HEK293 (cell line): ENCODE results near the gene NXN.

ENCODE experiments used
- GLI4 ChIP-seq: fragments of 450-650 bp; formaldehyde crosslinking; IDR thresholded peaks from 2 replicates; pipeline ENCODE4 v1.5.1; 2016; ENCODE audit warnings: missing biosample characterization, missing genetic modification characterization
- RBAK ChIP-seq: fragments of 450-650 bp; formaldehyde crosslinking; IDR thresholded peaks from 2 replicates; pipeline ENCODE4 v1.5.1; 2016; ENCODE audit warnings: missing biosample characterization, missing genetic modification characterization
- SETDB1 ChIP-seq: IDR thresholded peaks from one replicate; pipeline ENCODE4 v1.6.1; 2017; ENCODE audit warnings: mild to moderate bottlenecking, low read length, moderate library complexity, mixed read lengths; ENCODE audit not compliant: insufficient read length
- ZBTB17 ChIP-seq: fragments of 450-650 bp; formaldehyde crosslinking; IDR thresholded peaks from 2 replicates; pipeline ENCODE4 v1.5.1; 2016; ENCODE audit warnings: missing biosample characterization, missing genetic modification characterization
- ZBTB21 ChIP-seq: fragments of 450-650 bp; formaldehyde crosslinking; IDR thresholded peaks from 2 replicates; pipeline ENCODE4 v1.5.1; 2017; ENCODE audit warnings: missing biosample characterization, missing genetic modification characterization
- ZNF10 ChIP-seq: fragments of 450-650 bp; formaldehyde crosslinking; IDR thresholded peaks from 2 replicates; pipeline ENCODE4 v1.5.1; 2017; ENCODE audit warnings: missing biosample characterization, missing genetic modification characterization
- ZNF133 ChIP-seq: fragments of 450-650 bp; formaldehyde crosslinking; IDR thresholded peaks from 2 replicates; pipeline ENCODE4 v1.5.1; 2016; ENCODE audit warnings: missing biosample characterization, missing genetic modification characterization
- ZNF157 ChIP-seq: fragments of 450-650 bp; formaldehyde crosslinking; IDR thresholded peaks from 2 replicates; pipeline ENCODE4 v1.5.1; 2016; ENCODE audit warnings: missing biosample characterization, missing genetic modification characterization
- ZNF175 ChIP-seq: fragments of 450-650 bp; formaldehyde crosslinking; IDR thresholded peaks from 2 replicates; pipeline ENCODE4 v1.5.1; 2016; ENCODE audit warnings: missing biosample characterization, missing genetic modification characterization
- ZNF19 ChIP-seq: fragments of 450-650 bp; formaldehyde crosslinking; IDR thresholded peaks from 2 replicates; pipeline ENCODE4; 2016; ENCODE audit warnings: missing biosample characterization, missing genetic modification characterization, low read depth
- ZNF311 ChIP-seq: fragments of 450-650 bp; formaldehyde crosslinking; IDR thresholded peaks from 2 replicates; pipeline ENCODE4 v1.5.1; 2017; ENCODE audit warnings: missing biosample characterization, missing genetic modification characterization, borderline replicate concordance
- ZNF426 ChIP-seq: fragments of 450-650 bp; formaldehyde crosslinking; IDR thresholded peaks from 2 replicates; pipeline ENCODE4 v1.5.1; 2017; ENCODE audit warnings: missing biosample characterization, missing genetic modification characterization, mild to moderate bottlenecking, inconsistent platforms, moderate library complexity
- ZNF510 ChIP-seq: fragments of 450-650 bp; formaldehyde crosslinking; IDR thresholded peaks from 2 replicates; pipeline ENCODE4 v1.5.1; 2018; ENCODE audit warnings: mild to moderate bottlenecking, missing genetic modification characterization, missing biosample characterization; ENCODE audit not compliant: insufficient replicate concordance
- ZNF548 ChIP-seq: fragments of 450-650 bp; formaldehyde crosslinking; IDR thresholded peaks from 2 replicates; pipeline ENCODE4 v1.5.1; 2016; ENCODE audit warnings: missing biosample characterization, missing genetic modification characterization
- ZNF596 ChIP-seq: fragments of 450-650 bp; IDR thresholded peaks from 2 replicates; pipeline ENCODE4 v1.5.0; 2018; ENCODE audit warnings: missing biosample characterization, mild to moderate bottlenecking, missing genetic modification characterization, moderate library complexity
- ZNF626 ChIP-seq: fragments of 450-650 bp; sonication (Bioruptor Pico); formaldehyde crosslinking; IDR thresholded peaks from 2 replicates; pipeline ENCODE4 v1.5.1; 2018; ENCODE audit warnings: missing biosample characterization, missing genetic modification characterization, inconsistent platforms
- ZNF664 ChIP-seq: fragments of 450-650 bp; formaldehyde crosslinking; IDR thresholded peaks from 2 replicates; pipeline ENCODE4 v1.5.1; 2016; ENCODE audit warnings: missing biosample characterization, missing genetic modification characterization
- ZNF777 ChIP-seq: fragments of 450-650 bp; formaldehyde crosslinking; IDR thresholded peaks from 2 replicates; pipeline ENCODE4 v1.5.1; 2017; ENCODE audit warnings: missing biosample characterization, missing genetic modification characterization, borderline replicate concordance
- ZNF785 ChIP-seq: fragments of 450-650 bp; formaldehyde crosslinking; IDR thresholded peaks from 2 replicates; pipeline ENCODE4 v1.5.1; 2016; ENCODE audit warnings: missing biosample characterization, missing genetic modification characterization
- ZNF792 ChIP-seq: fragments of 450-650 bp; formaldehyde crosslinking; IDR thresholded peaks from 2 replicates; pipeline ENCODE4 v1.5.1; 2016; ENCODE audit warnings: missing biosample characterization, missing genetic modification characterization
- ZNF837 ChIP-seq: fragments of 450-650 bp; formaldehyde crosslinking; IDR thresholded peaks from 2 replicates; pipeline ENCODE4 v1.5.1; 2016; ENCODE audit warnings: missing biosample characterization, missing genetic modification characterization
- ZXDB ChIP-seq: fragments of 450-650 bp; formaldehyde crosslinking; IDR thresholded peaks from 2 replicates; pipeline ENCODE4 v1.5.1; 2016; ENCODE audit warnings: missing biosample characterization, missing genetic modification characterization
- TF ChIP-seq, protein P1 (sequence below): fragments of 450-650 bp; formaldehyde crosslinking; IDR thresholded peaks from 2 replicates; pipeline ENCODE4 v1.5.1; 2016; ENCODE audit warnings: missing biosample characterization, missing genetic modification characterization
- TF ChIP-seq, protein P2 (sequence below): fragments of 450-650 bp; IDR thresholded peaks from 2 replicates; pipeline ENCODE4 v1.5.1; 2018; ENCODE audit warnings: missing biosample characterization, mild to moderate bottlenecking, missing genetic modification characterization
- TF ChIP-seq, protein P3 (sequence below): fragments of 450-650 bp; formaldehyde crosslinking; optimal IDR thresholded peaks from 2 replicates; pipeline ENCODE3; 2016; ENCODE audit warnings: missing biosample characterization, mild to moderate bottlenecking, missing genetic modification characterization
- TF ChIP-seq, protein P4 (sequence below): fragments of 450-650 bp; formaldehyde crosslinking; IDR thresholded peaks from 2 replicates; pipeline ENCODE4 v1.5.1; 2016; ENCODE audit warnings: missing biosample characterization, missing genetic modification characterization
- TF ChIP-seq, protein P5 (sequence below): fragments of 450-650 bp; formaldehyde crosslinking; IDR thresholded peaks from 2 replicates; pipeline ENCODE4 v1.5.1; 2017; ENCODE audit warnings: missing biosample characterization, missing genetic modification characterization
- TF ChIP-seq, protein P6 (sequence below): fragments of 450-650 bp; formaldehyde crosslinking; IDR thresholded peaks from 2 replicates; pipeline ENCODE4 v1.5.1; 2017; ENCODE audit warnings: missing biosample characterization, mild to moderate bottlenecking, missing genetic modification characterization, moderate library complexity
- TF ChIP-seq, protein P7 (sequence below): fragments of 450-650 bp; formaldehyde crosslinking; IDR thresholded peaks from 2 replicates; pipeline ENCODE4 v1.5.1; 2016; ENCODE audit warnings: missing biosample characterization, missing genetic modification characterization, borderline replicate concordance

NXN gene

DNA sequence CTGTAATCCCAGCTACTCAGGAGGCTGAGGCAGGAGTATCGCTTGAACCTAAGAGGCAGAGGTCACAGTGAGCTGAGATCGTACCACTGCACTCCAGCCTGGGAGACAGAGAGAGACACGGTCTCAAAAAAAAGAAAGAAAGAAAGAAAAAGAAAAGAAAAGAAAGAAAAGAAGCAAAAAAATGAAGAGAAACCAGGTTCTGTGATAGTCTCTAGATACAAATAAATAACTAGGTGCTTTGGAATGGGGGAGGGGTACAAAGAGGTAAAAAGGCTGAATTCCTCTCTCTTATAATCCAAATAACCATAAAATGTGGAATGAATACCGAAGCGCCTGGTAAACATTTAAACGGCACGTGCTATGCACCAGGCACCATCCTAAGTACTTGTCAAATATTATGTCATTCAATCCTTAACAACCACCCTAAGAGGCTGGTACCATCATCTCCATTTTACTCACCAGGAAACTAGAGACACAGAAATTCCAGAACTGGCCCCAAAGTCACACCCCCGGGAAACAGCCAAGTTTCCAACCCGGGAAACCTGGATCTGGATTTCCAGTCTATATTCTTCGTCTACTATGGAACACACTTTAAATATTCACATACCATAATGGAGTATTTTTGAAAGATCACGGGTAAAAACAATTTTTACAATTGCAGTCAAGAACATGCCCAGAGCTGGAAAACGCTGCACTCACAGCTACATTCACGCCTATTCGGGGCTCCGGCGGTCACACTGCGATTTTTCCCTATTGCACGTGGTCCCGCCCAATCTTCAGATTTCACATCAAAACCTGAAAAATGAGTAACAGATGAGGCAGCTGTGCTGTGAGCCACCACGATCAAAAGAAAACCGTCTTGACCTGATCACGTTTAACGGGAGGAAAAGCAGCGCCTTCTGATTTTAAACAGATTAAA is 10.5 kb downstream of the NXN start (continued):
- TF ChIP-seq, protein P1, sequence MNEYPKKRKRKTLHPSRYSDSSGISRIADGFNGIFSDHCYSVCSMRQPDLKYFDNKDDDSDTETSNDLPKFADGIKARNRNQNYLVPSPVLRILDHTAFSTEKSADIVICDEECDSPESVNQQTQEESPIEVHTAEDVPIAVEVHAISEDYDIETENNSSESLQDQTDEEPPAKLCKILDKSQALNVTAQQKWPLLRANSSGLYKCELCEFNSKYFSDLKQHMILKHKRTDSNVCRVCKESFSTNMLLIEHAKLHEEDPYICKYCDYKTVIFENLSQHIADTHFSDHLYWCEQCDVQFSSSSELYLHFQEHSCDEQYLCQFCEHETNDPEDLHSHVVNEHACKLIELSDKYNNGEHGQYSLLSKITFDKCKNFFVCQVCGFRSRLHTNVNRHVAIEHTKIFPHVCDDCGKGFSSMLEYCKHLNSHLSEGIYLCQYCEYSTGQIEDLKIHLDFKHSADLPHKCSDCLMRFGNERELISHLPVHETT, result no peak
- TF ChIP-seq ZNF664 (tag by site-specific recombination), result no peak
- TF ChIP-seq, protein P2, sequence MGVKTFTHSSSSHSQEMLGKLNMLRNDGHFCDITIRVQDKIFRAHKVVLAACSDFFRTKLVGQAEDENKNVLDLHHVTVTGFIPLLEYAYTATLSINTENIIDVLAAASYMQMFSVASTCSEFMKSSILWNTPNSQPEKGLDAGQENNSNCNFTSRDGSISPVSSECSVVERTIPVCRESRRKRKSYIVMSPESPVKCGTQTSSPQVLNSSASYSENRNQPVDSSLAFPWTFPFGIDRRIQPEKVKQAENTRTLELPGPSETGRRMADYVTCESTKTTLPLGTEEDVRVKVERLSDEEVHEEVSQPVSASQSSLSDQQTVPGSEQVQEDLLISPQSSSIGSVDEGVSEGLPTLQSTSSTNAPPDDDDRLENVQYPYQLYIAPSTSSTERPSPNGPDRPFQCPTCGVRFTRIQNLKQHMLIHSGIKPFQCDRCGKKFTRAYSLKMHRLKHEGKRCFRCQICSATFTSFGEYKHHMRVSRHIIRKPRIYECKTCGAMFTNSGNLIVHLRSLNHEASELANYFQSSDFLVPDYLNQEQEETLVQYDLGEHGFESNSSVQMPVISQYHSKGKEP (tag by site-specific recombination), result 0 out of 2 replicates have a peak, but pooled peaks have one; percentile 18
- TF ChIP-seq ZNF10 (tag by site-specific recombination), result no peak
- TF ChIP-seq RBAK, result no peak
- TF ChIP-seq, protein P3, sequence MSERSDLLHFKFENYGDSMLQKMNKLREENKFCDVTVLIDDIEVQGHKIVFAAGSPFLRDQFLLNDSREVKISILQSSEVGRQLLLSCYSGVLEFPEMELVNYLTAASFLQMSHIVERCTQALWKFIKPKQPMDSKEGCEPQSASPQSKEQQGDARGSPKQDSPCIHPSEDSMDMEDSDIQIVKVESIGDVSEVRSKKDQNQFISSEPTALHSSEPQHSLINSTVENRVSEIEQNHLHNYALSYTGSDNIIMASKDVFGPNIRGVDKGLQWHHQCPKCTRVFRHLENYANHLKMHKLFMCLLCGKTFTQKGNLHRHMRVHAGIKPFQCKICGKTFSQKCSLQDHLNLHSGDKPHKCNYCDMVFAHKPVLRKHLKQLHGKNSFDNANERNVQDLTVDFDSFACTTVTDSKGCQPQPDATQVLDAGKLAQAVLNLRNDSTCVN (tag by site-specific recombination), result no peak
- TF ChIP-seq SETDB1, result no peak
- TF ChIP-seq, protein P4, sequence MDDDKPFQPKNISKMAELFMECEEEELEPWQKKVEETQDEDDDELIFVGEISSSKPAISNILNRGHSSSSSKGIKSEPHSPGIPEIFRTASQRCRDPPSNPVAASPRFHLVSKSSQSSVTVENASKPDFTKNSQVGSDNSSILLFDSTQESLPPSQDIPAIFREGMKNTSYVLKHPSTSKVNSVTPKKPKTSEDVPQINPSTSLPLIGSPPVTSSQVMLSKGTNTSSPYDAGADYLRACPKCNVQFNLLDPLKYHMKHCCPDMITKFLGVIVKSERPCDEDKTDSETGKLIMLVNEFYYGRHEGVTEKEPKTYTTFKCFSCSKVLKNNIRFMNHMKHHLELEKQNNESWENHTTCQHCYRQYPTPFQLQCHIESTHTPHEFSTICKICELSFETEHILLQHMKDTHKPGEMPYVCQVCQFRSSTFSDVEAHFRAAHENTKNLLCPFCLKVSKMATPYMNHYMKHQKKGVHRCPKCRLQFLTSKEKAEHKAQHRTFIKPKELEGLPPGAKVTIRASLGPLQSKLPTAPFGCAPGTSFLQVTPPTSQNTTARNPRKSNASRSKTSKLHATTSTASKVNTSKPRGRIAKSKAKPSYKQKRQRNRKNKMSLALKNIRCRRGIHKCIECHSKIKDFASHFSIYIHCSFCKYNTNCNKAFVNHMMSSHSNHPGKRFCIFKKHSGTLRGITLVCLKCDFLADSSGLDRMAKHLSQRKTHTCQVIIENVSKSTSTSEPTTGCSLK (tag by site-specific recombination), result no peak
- TF ChIP-seq ZNF626 (tag by site-specific recombination), result no peak
- no peak for TF ChIP-seq ZNF548 (tag by site-specific recombination)
- no peak for TF ChIP-seq ZNF157 (tag by site-specific recombination)
- peak; percentile 62; the same call in 1 of the 2 replicates for TF ChIP-seq ZBTB17 (tag by site-specific recombination)
- TF ChIP-seq ZNF426 (tag by site-specific recombination), result no peak
- TF ChIP-seq ZNF596, result peak; percentile 75
- TF ChIP-seq ZNF785 (tag by site-specific recombination), result no peak
- TF ChIP-seq ZNF19, result no peak
- no peak for TF ChIP-seq ZNF510 (tag by site-specific recombination)
- no peak for TF ChIP-seq ZXDB (tag by site-specific recombination)
- TF ChIP-seq ZNF133 (tag by site-specific recombination), result no peak
- TF ChIP-seq ZNF792 (tag by site-specific recombination), result no peak
- TF ChIP-seq, protein P5, sequence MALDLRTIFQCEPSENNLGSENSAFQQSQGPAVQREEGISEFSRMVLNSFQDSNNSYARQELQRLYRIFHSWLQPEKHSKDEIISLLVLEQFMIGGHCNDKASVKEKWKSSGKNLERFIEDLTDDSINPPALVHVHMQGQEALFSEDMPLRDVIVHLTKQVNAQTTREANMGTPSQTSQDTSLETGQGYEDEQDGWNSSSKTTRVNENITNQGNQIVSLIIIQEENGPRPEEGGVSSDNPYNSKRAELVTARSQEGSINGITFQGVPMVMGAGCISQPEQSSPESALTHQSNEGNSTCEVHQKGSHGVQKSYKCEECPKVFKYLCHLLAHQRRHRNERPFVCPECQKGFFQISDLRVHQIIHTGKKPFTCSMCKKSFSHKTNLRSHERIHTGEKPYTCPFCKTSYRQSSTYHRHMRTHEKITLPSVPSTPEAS, result no peak
- TF ChIP-seq, protein P6, sequence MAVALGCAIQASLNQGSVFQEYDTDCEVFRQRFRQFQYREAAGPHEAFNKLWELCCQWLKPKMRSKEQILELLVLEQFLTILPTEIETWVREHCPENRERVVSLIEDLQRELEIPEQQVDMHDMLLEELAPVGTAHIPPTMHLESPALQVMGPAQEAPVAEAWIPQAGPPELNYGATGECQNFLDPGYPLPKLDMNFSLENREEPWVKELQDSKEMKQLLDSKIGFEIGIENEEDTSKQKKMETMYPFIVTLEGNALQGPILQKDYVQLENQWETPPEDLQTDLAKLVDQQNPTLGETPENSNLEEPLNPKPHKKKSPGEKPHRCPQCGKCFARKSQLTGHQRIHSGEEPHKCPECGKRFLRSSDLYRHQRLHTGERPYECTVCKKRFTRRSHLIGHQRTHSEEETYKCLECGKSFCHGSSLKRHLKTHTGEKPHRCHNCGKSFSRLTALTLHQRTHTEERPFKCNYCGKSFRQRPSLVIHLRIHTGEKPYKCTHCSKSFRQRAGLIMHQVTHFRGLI (tag by site-specific recombination), result no peak
- no peak for TF ChIP-seq ZBTB21
- TF ChIP-seq ZNF777 (tag by site-specific recombination), result no peak
- no peak for TF ChIP-seq GLI4 (tag by site-specific recombination)
- TF ChIP-seq ZNF311, result no peak
- TF ChIP-seq, protein P7, sequence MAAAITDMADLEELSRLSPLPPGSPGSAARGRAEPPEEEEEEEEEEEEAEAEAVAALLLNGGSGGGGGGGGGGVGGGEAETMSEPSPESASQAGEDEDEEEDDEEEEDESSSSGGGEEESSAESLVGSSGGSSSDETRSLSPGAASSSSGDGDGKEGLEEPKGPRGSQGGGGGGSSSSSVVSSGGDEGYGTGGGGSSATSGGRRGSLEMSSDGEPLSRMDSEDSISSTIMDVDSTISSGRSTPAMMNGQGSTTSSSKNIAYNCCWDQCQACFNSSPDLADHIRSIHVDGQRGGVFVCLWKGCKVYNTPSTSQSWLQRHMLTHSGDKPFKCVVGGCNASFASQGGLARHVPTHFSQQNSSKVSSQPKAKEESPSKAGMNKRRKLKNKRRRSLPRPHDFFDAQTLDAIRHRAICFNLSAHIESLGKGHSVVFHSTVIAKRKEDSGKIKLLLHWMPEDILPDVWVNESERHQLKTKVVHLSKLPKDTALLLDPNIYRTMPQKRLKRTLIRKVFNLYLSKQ (tag by site-specific recombination), result no peak
- no peak for TF ChIP-seq ZNF837 (tag by site-specific recombination)
- no peak for TF ChIP-seq ZNF175 (tag by site-specific recombination)
